SK-N-SH treated with all-trans-retinoic acid at 6 μM for 48 hours (cell line): ENCODE measurements around the gene MS4A4A.

Source experiments
- ISL1 ChIP-seq: fragments of 250-450 bp; sonication (Bioruptor Pico); IDR thresholded peaks from 2 replicates; pipeline ENCODE4 v2.1.2; 2022; ENCODE audit warnings: mild to moderate bottlenecking, moderate library complexity
- PATZ1 ChIP-seq: fragments of 250-450 bp; sonication (Bioruptor Pico); IDR thresholded peaks from 2 replicates; pipeline ENCODE4 v1.8.0; 2020; ENCODE audit warnings: mild to moderate bottlenecking, moderate library complexity, borderline replicate concordance

DNA sequence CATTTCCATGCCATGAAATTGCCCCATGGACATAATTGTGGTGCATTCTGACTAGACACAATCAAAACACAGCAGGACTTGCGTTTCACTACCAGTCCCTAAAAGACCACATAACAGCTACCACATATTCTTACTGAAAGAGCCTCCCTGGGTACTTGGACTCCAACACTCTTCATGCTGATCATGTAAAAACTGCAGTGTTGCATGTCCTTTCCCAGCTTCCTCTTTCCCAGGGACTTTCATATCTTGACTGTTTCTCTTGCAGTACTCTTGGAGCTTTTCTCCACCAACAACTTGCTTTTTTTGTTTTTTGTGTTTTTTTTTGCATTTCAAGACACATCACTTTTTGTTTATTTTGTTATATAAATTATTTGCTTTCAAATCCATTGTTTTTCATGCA lies 69.5 kb downstream of the MS4A4A start:
- TF ChIP-seq PATZ1 (CRISPR knock-in tag) (no peak), ISL1 (CRISPR knock-in tag) (no peak)
